BJ (cell line): ENCODE measurements around the gene SGTA. TPM values are rescaled to one million over a fixed set of nuclear protein-coding genes. Genes with fewer than 3 reads are reported as not detected.

ENCODE experiments used
- CTCF ChIA-PET: fragments of 350-600 bp; formaldehyde crosslinking; extraction: SDS; loops from one replicate; lab custom pipeline; 2021; ENCODE audit warnings: antibody characterized with exemption, inconsistent platforms; lab: Yijun Ruan, JAX
- POLR2A ChIA-PET: fragments of 300-600 bp; sonication (Branson Sonifier 250); formaldehyde crosslinking; extraction: SDS; loops from one replicate; lab custom pipeline; 2021; ENCODE audit warnings: antibody characterized with exemption; lab: Charles Lee
- DNase-seq: peaks from one replicate; pipeline ENCODE4 v3.0.0-alpha.2; 2011; ENCODE audit warnings: low read depth
- H3K27me3 ChIP-seq: 2 replicates; pipeline ENCODE4 v1.6.0; 2011; ENCODE audit warnings: low read length; ENCODE audit not compliant: control insufficient read depth, insufficient read depth
- H3K36me3 ChIP-seq: 2 replicates; pipeline ENCODE4 v1.5.1; 2011; ENCODE audit warnings: low read length; ENCODE audit not compliant: control insufficient read depth, insufficient read depth
- H3K4me3 ChIP-seq: 2 replicates; pipeline ENCODE4 v1.5.1; 2011; ENCODE audit warnings: low read depth, mild to moderate bottlenecking, control low read depth, low read length
- CTCF ChIP-seq: IDR thresholded peaks from 2 replicates; pipeline ENCODE4 v1.5.1; 2011; ENCODE audit warnings: low read depth, mild to moderate bottlenecking, control low read depth, inconsistent platforms, low read length, moderate library complexity; ENCODE audit not compliant: insufficient read depth
- polyA plus RNA-seq: library from polyadenylated mRNA; depleted of rRNA; stranded (reverse); fragments of >200 nt; gene quantifications from 2 replicates; pipeline ENCODE4 v1.2.3, GENCODE V29; 2011

Gene SGTA
- polyA plus RNA-seq, 1 experiment: 88.2 TPM

GRCh38 chr19:2755811-2756210, 27.3 kb downstream of the SGTA start:
- Histone ChIP-seq H3K36me3 (peaks cover 23% of the 10 kb centered on the region), H3K4me3 (no peak overlapping the region), H3K27me3 (no peaks in the 10 kb centered on the region)
- no peak for DNase-seq
- ChIA-PET POLR2A (no interaction called here), CTCF (interaction anchor here (0.7 to 1.4 kb wide), 2 partner anchors 107 to 128 kb away, joined by 3 to 5 read pairs; no protein-coding TSS in a partner anchor)
- TF ChIP-seq CTCF: no peak

- Histone ChIP-seq H3K27me3 (no peaks in the 10 kb centered on the region), H3K36me3 (peaks cover 20% of the 10 kb centered on the region), H3K4me3 (no peak overlapping the region)
- DNase-seq: no peak
- ChIA-PET POLR2A (no interaction called here), CTCF (interaction anchor here (0.7 to 1.4 kb wide), 2 partner anchors 107 to 128 kb away, joined by 3 to 5 read pairs; no protein-coding TSS in a partner anchor)
- TF ChIP-seq CTCF: no peak
Observed at GRCh38 chr19:2755448-2755705, 27.7 kb downstream of the SGTA start.

- ChIA-PET CTCF (interaction anchor here (1.4 to 12.6 kb wide), 2 partner anchors 106 kb away, joined by 5 to 244 read pairs; no protein-coding TSS in a partner anchor), POLR2A (no interaction called here)
- peaks cover 20% of the 10 kb centered on the region for H3K36me3 ChIP-seq
- no peaks in the 10 kb centered on the region for H3K27me3 ChIP-seq
- H3K4me3 ChIP-seq: no peak overlapping the region
- no peak for TF ChIP-seq CTCF
- no peak for DNase-seq
Observed at GRCh38 chr19:2754659-2755447, 28.2 kb downstream of the SGTA start.

GRCh38 chr19:2751438-2751830, 31.6 kb downstream of the SGTA start:
- Histone ChIP-seq H3K27me3 (no peaks in the 10 kb centered on the region), H3K4me3 (no peak overlapping the region), H3K36me3 (peaks cover 8% of the 10 kb centered on the region)
- DNase-seq: no peak
- ChIA-PET CTCF (interaction anchor here (1.4 to 12.6 kb wide), 2 partner anchors 102 to 115 kb away, joined by 10 to 244 read pairs; no protein-coding TSS in a partner anchor), POLR2A (no interaction called here)
- no peak for TF ChIP-seq CTCF

- DNase-seq: no peak
- Histone ChIP-seq H3K36me3 (peaks cover 8% of the 10 kb centered on the region), H3K27me3 (no peaks in the 10 kb centered on the region), H3K4me3 (no peak overlapping the region)
- ChIA-PET CTCF (interaction anchor here (0.8 to 12.6 kb wide), 6 partner anchors 9 to 102 kb away, joined by 3 to 244 read pairs (median 8); no protein-coding TSS in a partner anchor), POLR2A (no interaction called here)
- TF ChIP-seq CTCF: no peak
Observed at GRCh38 chr19:2750808-2751437, 32.1 kb downstream of the SGTA start.
